ENCODE measurements around the gene GPATCH8.

Gene GPATCH8

DNA sequence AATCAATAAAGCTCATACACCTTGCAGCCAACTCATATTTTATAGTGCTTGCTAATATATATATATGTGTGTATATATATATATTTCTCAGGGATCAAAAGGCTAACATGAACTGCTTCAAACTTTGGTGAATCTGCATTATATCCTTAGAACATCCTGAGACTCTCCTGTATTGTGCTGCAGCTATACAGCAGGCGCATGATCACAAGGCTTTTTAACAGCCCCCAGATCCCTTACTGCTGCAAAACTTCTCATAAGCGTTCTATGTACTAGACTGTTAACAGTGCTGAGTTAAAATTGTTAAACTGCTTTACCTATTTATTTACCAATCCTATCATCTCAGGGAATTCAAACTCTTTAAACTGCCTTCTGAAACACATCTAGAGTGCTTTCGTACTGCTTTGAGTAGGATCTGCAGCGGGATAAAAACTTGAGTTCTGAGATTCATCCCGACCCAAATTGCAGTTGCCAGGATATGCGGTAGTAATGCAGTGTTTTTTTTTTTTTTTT lies 1.3 kb downstream of the GPATCH8 start:
- POLR2A ChIA-PET = interaction anchor here (0.7 kb wide), 1 partner anchor 55 kb away, joined by 4 read pairs; the partner anchor contains the start of gene FZD2
- peak overlapping the region; percentile 44; the same call in 1 of the 2 replicates for H3K27ac ChIP-seq (ENCODE audit: extremely low read depth, low read depth, low read length)
- TF ChIP-seq REPIN1 (tag by site-specific recombination; IDR thresholded peaks at IDR 0.05; ENCODE audit: low read depth) (no peak), ZBTB48 (tag by site-specific recombination; IDR thresholded peaks at IDR 0.05) (0 out of 2 replicates have a peak, but pooled peaks have one; percentile 22), ZNF221 (tag by site-specific recombination; IDR thresholded peaks at IDR 0.05; ENCODE audit: borderline replicate concordance) (no peak), ZNF561 (tag by site-specific recombination; IDR thresholded peaks at IDR 0.05; ENCODE audit: borderline replicate concordance) (no peak), MYNN (tag by site-specific recombination; IDR thresholded peaks at IDR 0.05; ENCODE audit: borderline replicate concordance) (no peak), ZNF791 (tag by site-specific recombination; IDR thresholded peaks at IDR 0.05) (no peak)
- TF ChIP-seq, protein P1, sequence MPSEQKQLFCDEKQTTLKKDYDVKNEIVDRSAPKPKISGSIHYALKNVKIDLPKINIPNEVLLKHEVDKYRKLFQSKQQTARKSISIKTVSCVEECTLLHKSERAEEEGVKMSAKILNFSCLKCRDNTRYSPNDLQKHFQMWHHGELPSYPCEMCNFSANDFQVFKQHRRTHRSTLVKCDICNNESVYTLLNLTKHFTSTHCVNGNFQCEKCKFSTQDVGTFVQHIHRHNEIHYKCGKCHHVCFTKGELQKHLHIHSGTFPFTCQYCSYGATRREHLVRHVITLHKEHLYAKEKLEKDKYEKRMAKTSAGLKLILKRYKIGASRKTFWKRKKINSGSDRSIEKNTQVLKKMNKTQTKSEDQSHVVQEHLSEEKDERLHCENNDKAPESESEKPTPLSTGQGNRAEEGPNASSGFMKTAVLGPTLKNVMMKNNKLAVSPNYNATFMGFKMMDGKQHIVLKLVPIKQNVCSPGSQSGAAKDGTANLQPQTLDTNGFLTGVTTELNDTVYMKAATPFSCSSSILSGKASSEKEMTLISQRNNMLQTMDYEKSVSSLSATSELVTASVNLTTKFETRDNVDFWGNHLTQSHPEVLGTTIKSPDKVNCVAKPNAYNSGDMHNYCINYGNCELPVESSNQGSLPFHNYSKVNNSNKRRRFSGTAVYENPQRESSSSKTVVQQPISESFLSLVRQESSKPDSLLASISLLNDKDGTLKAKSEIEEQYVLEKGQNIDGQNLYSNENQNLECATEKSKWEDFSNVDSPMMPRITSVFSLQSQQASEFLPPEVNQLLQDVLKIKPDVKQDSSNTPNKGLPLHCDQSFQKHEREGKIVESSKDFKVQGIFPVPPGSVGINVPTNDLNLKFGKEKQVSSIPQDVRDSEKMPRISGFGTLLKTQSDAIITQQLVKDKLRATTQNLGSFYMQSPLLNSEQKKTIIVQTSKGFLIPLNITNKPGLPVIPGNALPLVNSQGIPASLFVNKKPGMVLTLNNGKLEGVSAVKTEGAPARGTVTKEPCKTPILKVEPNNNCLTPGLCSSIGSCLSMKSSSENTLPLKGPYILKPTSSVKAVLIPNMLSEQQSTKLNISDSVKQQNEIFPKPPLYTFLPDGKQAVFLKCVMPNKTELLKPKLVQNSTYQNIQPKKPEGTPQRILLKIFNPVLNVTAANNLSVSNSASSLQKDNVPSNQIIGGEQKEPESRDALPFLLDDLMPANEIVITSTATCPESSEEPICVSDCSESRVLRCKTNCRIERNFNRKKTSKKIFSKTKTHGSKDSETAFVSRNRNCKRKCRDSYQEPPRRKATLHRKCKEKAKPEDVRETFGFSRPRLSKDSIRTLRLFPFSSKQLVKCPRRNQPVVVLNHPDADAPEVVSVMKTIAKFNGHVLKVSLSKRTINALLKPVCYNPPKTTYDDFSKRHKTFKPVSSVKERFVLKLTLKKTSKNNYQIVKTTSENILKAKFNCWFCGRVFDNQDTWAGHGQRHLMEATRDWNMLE (tag by site-specific recombination; conservative IDR thresholded peaks at IDR 0.05; ENCODE audit: low read depth) = no peak
- TF ChIP-seq, protein P2, sequence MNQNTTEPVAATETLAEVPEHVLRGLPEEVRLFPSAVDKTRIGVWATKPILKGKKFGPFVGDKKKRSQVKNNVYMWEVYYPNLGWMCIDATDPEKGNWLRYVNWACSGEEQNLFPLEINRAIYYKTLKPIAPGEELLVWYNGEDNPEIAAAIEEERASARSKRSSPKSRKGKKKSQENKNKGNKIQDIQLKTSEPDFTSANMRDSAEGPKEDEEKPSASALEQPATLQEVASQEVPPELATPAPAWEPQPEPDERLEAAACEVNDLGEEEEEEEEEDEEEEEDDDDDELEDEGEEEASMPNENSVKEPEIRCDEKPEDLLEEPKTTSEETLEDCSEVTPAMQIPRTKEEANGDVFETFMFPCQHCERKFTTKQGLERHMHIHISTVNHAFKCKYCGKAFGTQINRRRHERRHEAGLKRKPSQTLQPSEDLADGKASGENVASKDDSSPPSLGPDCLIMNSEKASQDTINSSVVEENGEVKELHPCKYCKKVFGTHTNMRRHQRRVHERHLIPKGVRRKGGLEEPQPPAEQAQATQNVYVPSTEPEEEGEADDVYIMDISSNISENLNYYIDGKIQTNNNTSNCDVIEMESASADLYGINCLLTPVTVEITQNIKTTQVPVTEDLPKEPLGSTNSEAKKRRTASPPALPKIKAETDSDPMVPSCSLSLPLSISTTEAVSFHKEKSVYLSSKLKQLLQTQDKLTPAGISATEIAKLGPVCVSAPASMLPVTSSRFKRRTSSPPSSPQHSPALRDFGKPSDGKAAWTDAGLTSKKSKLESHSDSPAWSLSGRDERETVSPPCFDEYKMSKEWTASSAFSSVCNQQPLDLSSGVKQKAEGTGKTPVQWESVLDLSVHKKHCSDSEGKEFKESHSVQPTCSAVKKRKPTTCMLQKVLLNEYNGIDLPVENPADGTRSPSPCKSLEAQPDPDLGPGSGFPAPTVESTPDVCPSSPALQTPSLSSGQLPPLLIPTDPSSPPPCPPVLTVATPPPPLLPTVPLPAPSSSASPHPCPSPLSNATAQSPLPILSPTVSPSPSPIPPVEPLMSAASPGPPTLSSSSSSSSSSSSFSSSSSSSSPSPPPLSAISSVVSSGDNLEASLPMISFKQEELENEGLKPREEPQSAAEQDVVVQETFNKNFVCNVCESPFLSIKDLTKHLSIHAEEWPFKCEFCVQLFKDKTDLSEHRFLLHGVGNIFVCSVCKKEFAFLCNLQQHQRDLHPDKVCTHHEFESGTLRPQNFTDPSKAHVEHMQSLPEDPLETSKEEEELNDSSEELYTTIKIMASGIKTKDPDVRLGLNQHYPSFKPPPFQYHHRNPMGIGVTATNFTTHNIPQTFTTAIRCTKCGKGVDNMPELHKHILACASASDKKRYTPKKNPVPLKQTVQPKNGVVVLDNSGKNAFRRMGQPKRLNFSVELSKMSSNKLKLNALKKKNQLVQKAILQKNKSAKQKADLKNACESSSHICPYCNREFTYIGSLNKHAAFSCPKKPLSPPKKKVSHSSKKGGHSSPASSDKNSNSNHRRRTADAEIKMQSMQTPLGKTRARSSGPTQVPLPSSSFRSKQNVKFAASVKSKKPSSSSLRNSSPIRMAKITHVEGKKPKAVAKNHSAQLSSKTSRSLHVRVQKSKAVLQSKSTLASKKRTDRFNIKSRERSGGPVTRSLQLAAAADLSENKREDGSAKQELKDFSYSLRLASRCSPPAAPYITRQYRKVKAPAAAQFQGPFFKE (tag by site-specific recombination; IDR thresholded peaks at IDR 0.05; ENCODE audit: borderline replicate concordance) = no peak
- TF ChIP-seq, protein P3, sequence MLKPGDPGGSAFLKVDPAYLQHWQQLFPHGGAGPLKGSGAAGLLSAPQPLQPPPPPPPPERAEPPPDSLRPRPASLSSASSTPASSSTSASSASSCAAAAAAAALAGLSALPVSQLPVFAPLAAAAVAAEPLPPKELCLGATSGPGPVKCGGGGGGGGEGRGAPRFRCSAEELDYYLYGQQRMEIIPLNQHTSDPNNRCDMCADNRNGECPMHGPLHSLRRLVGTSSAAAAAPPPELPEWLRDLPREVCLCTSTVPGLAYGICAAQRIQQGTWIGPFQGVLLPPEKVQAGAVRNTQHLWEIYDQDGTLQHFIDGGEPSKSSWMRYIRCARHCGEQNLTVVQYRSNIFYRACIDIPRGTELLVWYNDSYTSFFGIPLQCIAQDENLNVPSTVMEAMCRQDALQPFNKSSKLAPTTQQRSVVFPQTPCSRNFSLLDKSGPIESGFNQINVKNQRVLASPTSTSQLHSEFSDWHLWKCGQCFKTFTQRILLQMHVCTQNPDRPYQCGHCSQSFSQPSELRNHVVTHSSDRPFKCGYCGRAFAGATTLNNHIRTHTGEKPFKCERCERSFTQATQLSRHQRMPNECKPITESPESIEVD (tag by site-specific recombination; IDR thresholded peaks at IDR 0.05) = peak; percentile 23; the same call in 1 of the 2 replicates
- peak overlapping the region; percentile 74 for H3K4me3 ChIP-seq (ENCODE audit: low read depth, low read length)
- CTCF ChIA-PET = interaction anchor here (0.6 to 2.9 kb wide), 8 partner anchors 12 to 304 kb away, joined by 3 to 18 read pairs (median 3); no protein-coding TSS in a partner anchor
- H3K9me3 ChIP-seq (ENCODE audit: control insufficient read depth, insufficient read depth, low read depth, low read length) = no peaks in the 10 kb centered on the region
- H3K36me3 ChIP-seq (ENCODE audit: control insufficient read depth in 2 of 2, insufficient read depth in 1 of 2, low read length in 2 of 2) = peaks cover 0 to 5% of the 10 kb centered on the region in 2 experiments; a peak in 1 of 3 replicates
- H3K4me1 ChIP-seq (ENCODE audit: control insufficient read depth, insufficient read depth, low read length) = peaks cover 20% of the 10 kb centered on the region

DNA sequence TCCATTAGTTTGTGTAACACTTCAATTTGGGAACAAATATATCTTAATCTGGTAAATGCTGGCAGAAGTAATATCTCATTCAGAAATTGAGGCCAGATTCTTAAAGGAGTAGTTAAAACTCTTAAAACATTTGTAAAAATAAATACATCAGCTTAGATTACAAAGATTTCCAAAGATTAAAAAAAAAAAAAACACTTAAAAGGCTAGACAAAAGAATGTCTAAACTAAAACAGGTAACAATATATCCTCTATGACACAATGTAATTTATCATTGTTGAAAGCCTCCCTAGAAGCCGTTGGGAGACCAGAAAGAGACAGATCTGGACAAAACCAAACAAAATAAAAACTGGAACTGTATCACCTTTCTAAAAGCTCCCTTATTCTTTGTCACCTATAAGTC lies 3.5 kb downstream of the GPATCH8 start:
- H3K4me3 ChIP-seq (ENCODE audit: low read depth, low read length) = peak overlapping the region; percentile 23; the same call in 1 of the 2 replicates
- POLR2A ChIA-PET = interaction anchor here (0.7 kb wide), 1 partner anchor 41 kb away, joined by 3 read pairs; no protein-coding TSS in a partner anchor
- H3K27ac ChIP-seq (ENCODE audit: extremely low read depth, low read depth, low read length) = no peak overlapping the region
- peaks cover 20% of the 10 kb centered on the region for H3K4me1 ChIP-seq (ENCODE audit: control insufficient read depth, insufficient read depth, low read length)
- H3K9me3 ChIP-seq (ENCODE audit: control insufficient read depth, insufficient read depth, low read depth, low read length) = no peaks in the 10 kb centered on the region
- CTCF ChIA-PET = interaction anchor here (0.6 to 1.2 kb wide), 2 partner anchors 23 to 632 kb away, joined by 3 to 4 read pairs; partner anchors contain the start of gene PLCD3
- peaks cover 3 to 5% of the 10 kb centered on the region in 2 experiments; a peak in 1 of 3 replicates for H3K36me3 ChIP-seq (ENCODE audit: control insufficient read depth in 2 of 2, insufficient read depth in 1 of 2, low read length in 2 of 2)
- TF ChIP-seq ZNF777 (tag by site-specific recombination; IDR thresholded peaks at IDR 0.05; ENCODE audit: borderline replicate concordance) = no peak
- no peak for TF ChIP-seq ZNF654 (tag by site-specific recombination; IDR thresholded peaks at IDR 0.05; ENCODE audit: low read depth)
- 0 out of 2 replicates have a peak, but pooled peaks have one; percentile 26 for TF ChIP-seq ZEB2 (tag by site-specific recombination; IDR thresholded peaks at IDR 0.05)
- TF ChIP-seq, protein P4, sequence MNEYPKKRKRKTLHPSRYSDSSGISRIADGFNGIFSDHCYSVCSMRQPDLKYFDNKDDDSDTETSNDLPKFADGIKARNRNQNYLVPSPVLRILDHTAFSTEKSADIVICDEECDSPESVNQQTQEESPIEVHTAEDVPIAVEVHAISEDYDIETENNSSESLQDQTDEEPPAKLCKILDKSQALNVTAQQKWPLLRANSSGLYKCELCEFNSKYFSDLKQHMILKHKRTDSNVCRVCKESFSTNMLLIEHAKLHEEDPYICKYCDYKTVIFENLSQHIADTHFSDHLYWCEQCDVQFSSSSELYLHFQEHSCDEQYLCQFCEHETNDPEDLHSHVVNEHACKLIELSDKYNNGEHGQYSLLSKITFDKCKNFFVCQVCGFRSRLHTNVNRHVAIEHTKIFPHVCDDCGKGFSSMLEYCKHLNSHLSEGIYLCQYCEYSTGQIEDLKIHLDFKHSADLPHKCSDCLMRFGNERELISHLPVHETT (tag by site-specific recombination; IDR thresholded peaks at IDR 0.05) = no peak
- no peak for TF ChIP-seq ZBTB1 (tag by site-specific recombination; IDR thresholded peaks at IDR 0.05)
- TF ChIP-seq ZNF354C (tag by site-specific recombination; IDR thresholded peaks at IDR 0.05; ENCODE audit: borderline replicate concordance, low read depth) = no peak
